Transverse colon (tissue), 4 donors: ENCODE data around the gene EPB41L1. TPM values are rescaled to one million over a fixed set of nuclear protein-coding genes. Genes with fewer than 3 reads are reported as not detected.

Experiments
- DNase-seq: peaks from one replicate; pipeline ENCODE4 v3.0.0-alpha.2; 2019
- H3K27ac ChIP-seq, 4 donors: fragments of 200-600 bp; sonication (generic); 2 replicates each; pipeline ENCODE4 v1.5.1; 2016 to 2018; ENCODE audit warnings: inconsistent platforms in 4 of 4
- H3K27me3 ChIP-seq: fragments of 200-600 bp; sonication (generic); 2 replicates; pipeline ENCODE4 v1.5.1; 2017; ENCODE audit warnings: inconsistent platforms
- H3K36me3 ChIP-seq, 4 donors: fragments of 200-600 bp; sonication (generic); 2 replicates each; pipeline ENCODE4 v1.5.1; 2017 to 2019; ENCODE audit warnings: inconsistent platforms in 4 of 4
- H3K4me1 ChIP-seq, 4 donors: fragments of 200-600 bp; sonication (generic); 2 replicates each; pipeline ENCODE4 v1.5.1; 2017 to 2020; ENCODE audit warnings: inconsistent platforms in 4 of 4
- H3K4me3 ChIP-seq, 4 donors: fragments of 200-600 bp; sonication (generic); 1 replicate in 1 of 4; 2 replicates in 3 of 4; pipeline versions ENCODE4 v1.5.1 to v1.6.1; 2017 to 2019; ENCODE audit warnings: inconsistent platforms in 4 of 4
- H3K9me3 ChIP-seq, 2 donors: fragments of 200-600 bp; sonication (generic); 2 replicates each; pipeline ENCODE4 v1.5.1; 2017 to 2019; ENCODE audit warnings: inconsistent platforms in 2 of 2
- EP300 ChIP-seq: sonication (generic); formaldehyde crosslinking; IDR thresholded peaks from one replicate; pipeline ENCODE4 v1.6.1; 2017; ENCODE audit warnings: antibody characterized with exemption, low read depth
- POLR2A ChIP-seq: fragments of 450-650 bp; IDR thresholded peaks from one replicate; pipeline ENCODE4 v1.6.1; 2016; ENCODE audit warnings: antibody characterized with exemption, mild to moderate bottlenecking, moderate library complexity
- POLR2AphosphoS5 ChIP-seq, 3 donors: sonication (generic); formaldehyde crosslinking; IDR thresholded peaks; one replicate each; pipeline ENCODE4 v1.6.1; 2016; ENCODE audit warnings: antibody characterized with exemption in 3 of 3
- WGBS, 2 donors: methylation state at CpG; one replicate each; pipeline ENCODE4 v1.1.5; 2018; ENCODE audit warnings: low coverage in 1 of 2; 5-methylcytosine and 5-hydroxymethylcytosine counted together
- in situ Hi-C, 4 donors: fragments of 200-750 bp; cut with MboI; loops; one replicate each; pipeline versions ENCODE4 v1.15.0 to v1.15.1; 2017; ENCODE audit warnings: low sequenced_read_pairs in 3 of 4, low pct_ligation_motif_present in 1 of 4, low pct_unique_long_range_greater_than_20kb in 1 of 4
- intact Hi-C: fragments of 100-400 bp; cut with DNase I; formaldehyde crosslinking; loops from one replicate; pipeline ENCODE4 v1.15.1; 2023; ENCODE audit warnings: low total_unique reads
- total RNA-seq, 4 donors: library from RNA; depleted of rRNA; stranded (reverse); fragments of >200 nt; gene quantifications; one replicate each; pipeline ENCODE4 v1.1.0, GENCODE V29; 2016
- TF ChIP-seq, protein P1 (sequence below), 5 experiments: fragments of 200-600 bp in 3 of 5; fragments of 450-650 bp in 2 of 5; sonication (generic) in 3 of 5; IDR thresholded peaks; 1 replicate in 2 of 5; 2 replicates in 3 of 5; pipeline ENCODE4 v1.5.1; 2016 to 2017; ENCODE audit warnings: antibody characterized with exemption in 5 of 5, inconsistent platforms in 3 of 5, mild to moderate bottlenecking in 2 of 5, moderate library complexity in 1 of 5

EPB41L1 gene
- total RNA-seq, 4 donors from 2014 or later = 36.4 to 167 (median 79.4) TPM

GRCh38 chr20:36255445-36255844 lies 100.9 kb downstream of the EPB41L1 start:
- 96% methylated on average over 12 of the region's 12 CpGs; no CpG with 5 or more reads in 1 of the 2 donors for WGBS, 2 donors
- no peak overlapping the region for H3K4me3 ChIP-seq
- in situ Hi-C loops (no loop called here), intact Hi-C loops (no loop called here)
- H3K27me3 ChIP-seq = no peaks in the 10 kb centered on the region
- no peak for DNase-seq
- no peaks in the 10 kb centered on the region for H3K4me1 ChIP-seq
- peaks cover 0 to 12% (median 5%) of the 10 kb centered on the region in 4 donors for H3K36me3 ChIP-seq
- no peaks in the 10 kb centered on the region for H3K9me3 ChIP-seq
- H3K27ac ChIP-seq = no peak overlapping the region
- TF ChIP-seq, protein P1, sequence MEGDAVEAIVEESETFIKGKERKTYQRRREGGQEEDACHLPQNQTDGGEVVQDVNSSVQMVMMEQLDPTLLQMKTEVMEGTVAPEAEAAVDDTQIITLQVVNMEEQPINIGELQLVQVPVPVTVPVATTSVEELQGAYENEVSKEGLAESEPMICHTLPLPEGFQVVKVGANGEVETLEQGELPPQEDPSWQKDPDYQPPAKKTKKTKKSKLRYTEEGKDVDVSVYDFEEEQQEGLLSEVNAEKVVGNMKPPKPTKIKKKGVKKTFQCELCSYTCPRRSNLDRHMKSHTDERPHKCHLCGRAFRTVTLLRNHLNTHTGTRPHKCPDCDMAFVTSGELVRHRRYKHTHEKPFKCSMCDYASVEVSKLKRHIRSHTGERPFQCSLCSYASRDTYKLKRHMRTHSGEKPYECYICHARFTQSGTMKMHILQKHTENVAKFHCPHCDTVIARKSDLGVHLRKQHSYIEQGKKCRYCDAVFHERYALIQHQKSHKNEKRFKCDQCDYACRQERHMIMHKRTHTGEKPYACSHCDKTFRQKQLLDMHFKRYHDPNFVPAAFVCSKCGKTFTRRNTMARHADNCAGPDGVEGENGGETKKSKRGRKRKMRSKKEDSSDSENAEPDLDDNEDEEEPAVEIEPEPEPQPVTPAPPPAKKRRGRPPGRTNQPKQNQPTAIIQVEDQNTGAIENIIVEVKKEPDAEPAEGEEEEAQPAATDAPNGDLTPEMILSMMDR (IDR thresholded peaks at IDR 0.05) = no peak
- TF ChIP-seq POLR2A (no peak), EP300 (no peak), POLR2AphosphoS5 (IDR thresholded peaks at IDR 0.05) (no peak)

DNA sequence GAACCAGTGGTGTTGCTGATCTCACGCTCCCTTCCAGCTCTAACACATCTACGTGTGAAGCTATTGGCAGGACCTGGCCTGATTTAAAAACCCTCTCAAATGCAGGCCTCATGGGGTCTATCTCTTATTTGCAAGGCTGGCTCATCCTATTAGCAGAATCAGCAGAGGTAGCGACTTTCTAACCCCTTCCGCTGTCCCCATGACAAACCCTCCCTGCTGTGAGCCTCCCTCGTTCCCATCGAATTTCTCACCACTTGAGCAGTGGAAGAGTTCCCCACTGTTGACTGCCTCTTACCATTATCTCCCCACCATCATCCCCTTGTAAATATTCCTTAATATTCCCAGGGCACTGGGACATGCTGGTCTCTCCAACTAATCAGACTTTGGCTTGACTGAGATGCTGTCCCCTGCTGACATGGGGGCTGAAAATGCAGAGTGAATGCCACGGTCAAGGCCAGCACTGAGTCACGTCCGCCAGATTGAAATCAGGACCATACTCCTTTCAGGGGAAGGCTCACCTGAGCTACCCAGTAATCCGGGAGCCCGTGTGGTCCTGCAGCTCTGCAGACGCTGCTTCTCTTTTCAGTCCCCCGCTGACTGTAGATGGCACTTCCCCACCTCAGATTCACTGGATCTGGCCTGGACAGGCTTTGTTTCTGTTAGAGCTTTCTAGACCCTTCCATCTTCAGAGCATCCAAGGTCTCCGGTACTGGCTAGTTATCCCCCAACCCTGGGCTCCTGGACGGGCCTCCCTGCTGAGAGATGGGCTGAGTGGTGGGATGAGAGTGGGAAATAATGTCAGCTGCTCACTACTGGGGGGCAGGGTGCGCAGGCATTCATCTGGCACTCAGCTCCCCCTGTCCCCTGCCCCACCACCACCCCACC lies 104.9 kb downstream of the EPB41L1 start:
- H3K27me3 ChIP-seq = no peaks in the 10 kb centered on the region
- no peak overlapping the region for H3K27ac ChIP-seq
- TF ChIP-seq POLR2A (no peak), POLR2AphosphoS5 (IDR thresholded peaks at IDR 0.05) (no peak), EP300 (no peak)
- TF ChIP-seq, protein P1 (IDR thresholded peaks at IDR 0.05) = no peak
- no peaks in the 10 kb centered on the region for H3K9me3 ChIP-seq
- no peak for DNase-seq
- H3K4me3 ChIP-seq = no peak overlapping the region
- no peaks in the 10 kb centered on the region for H3K4me1 ChIP-seq
- intact Hi-C loops (no loop called here), in situ Hi-C loops (no loop called here)
- 60 to 75% methylated on average over 2 to 16 of the region's 16 CpGs for WGBS, 2 donors
- H3K36me3 ChIP-seq = peaks cover 0 to 10% (median 4%) of the 10 kb centered on the region in 4 donors

- in situ Hi-C loops (no loop called here), intact Hi-C loops (no loop called here)
- Histone ChIP-seq H3K36me3 (peaks cover 0 to 10% (median 4%) of the 10 kb centered on the region in 4 donors), H3K4me1 (no peaks in the 10 kb centered on the region), H3K9me3 (no peaks in the 10 kb centered on the region), H3K4me3 (no peak overlapping the region), H3K27ac (no peak overlapping the region), H3K27me3 (no peaks in the 10 kb centered on the region)
- 77 to 81% methylated on average over 4 to 7 of the region's 7 CpGs for WGBS, 2 donors
- TF ChIP-seq EP300 (no peak), POLR2AphosphoS5 (IDR thresholded peaks at IDR 0.05) (no peak), POLR2A (no peak)
- TF ChIP-seq, protein P1 (IDR thresholded peaks at IDR 0.05) = no peak
- no peak for DNase-seq
These were observed 105.8 kb downstream of the EPB41L1 start for GRCh38 chr20:36260316-36260715.

GRCh38 chr20:36261389-36262105 lies 107.0 kb downstream of the EPB41L1 start:
- Histone ChIP-seq H3K27me3 (no peaks in the 10 kb centered on the region), H3K4me1 (no peaks in the 10 kb centered on the region), H3K27ac (no peak overlapping the region), H3K4me3 (no peak overlapping the region), H3K36me3 (peaks cover 0 to under 1% (median 0%) of the 10 kb centered on the region in 4 donors), H3K9me3 (no peaks in the 10 kb centered on the region)
- intact Hi-C loops (no loop called here), in situ Hi-C loops (no loop called here)
- no peak for TF ChIP-seq POLR2AphosphoS5 (IDR thresholded peaks at IDR 0.05)
- TF ChIP-seq, protein P1 (IDR thresholded peaks at IDR 0.05) = no peak
- no peak for TF ChIP-seq POLR2A
- no peak for TF ChIP-seq EP300
- 85% methylated on average over 12 of the region's 12 CpGs; no CpG with 5 or more reads in 1 of the 2 donors for WGBS, 2 donors
- DNase-seq = no peak
